HepG2 (cell line): Measurements from ENCODE around the gene PXK. TPM values are rescaled to one million over a fixed set of nuclear protein-coding genes. Genes with fewer than 3 reads are reported as not detected.

ENCODE experiments used
- BRCA1 ChIP-seq: sonication (generic); formaldehyde crosslinking; IDR thresholded peaks from 2 replicates; pipeline ENCODE4 v1.4.0; 2020; ENCODE audit warnings: missing genetic modification reagents
- CEBPB ChIP-seq: IDR thresholded peaks from 2 replicates; pipeline ENCODE4 v1.6.1; 2011; ENCODE audit warnings: low read depth, low read length, improper control_type of control experiment, borderline replicate concordance
- DZIP1 ChIP-seq: sonication (generic); formaldehyde crosslinking; IDR thresholded peaks from 2 replicates; pipeline ENCODE4 v1.5.0; 2020; ENCODE audit warnings: mild to moderate bottlenecking, missing genetic modification reagents
- HOXA3 ChIP-seq: sonication (generic); formaldehyde crosslinking; IDR thresholded peaks from 2 replicates; pipeline ENCODE4 v1.5.0; 2020; ENCODE audit warnings: missing genetic modification reagents
- KDM5A ChIP-seq: fragments of 200-600 bp; sonication (generic); IDR thresholded peaks from 2 replicates; pipeline ENCODE4 v1.7.0; 2018; ENCODE audit warnings: antibody characterized with exemption, mild to moderate bottlenecking, low read length, borderline replicate concordance
- MTF1 ChIP-seq: sonication (generic); formaldehyde crosslinking; IDR thresholded peaks from 2 replicates; pipeline ENCODE4 v1.5.0; 2020; ENCODE audit warnings: missing genetic modification reagents
- RAD51 ChIP-seq: fragments of 450-650 bp; IDR thresholded peaks from 2 replicates; pipeline ENCODE4 v1.6.1; 2016; ENCODE audit warnings: borderline replicate concordance
- SALL2 ChIP-seq: sonication (generic); formaldehyde crosslinking; IDR thresholded peaks from 2 replicates; pipeline ENCODE4 v1.8.1; 2023; ENCODE audit warnings: mild to moderate bottlenecking, missing genetic modification reagents, inconsistent platforms
- SAP130 ChIP-seq: IDR thresholded peaks from 2 replicates; pipeline ENCODE4 v1.6.1; 2016; ENCODE audit warnings: low read depth
- SCMH1 ChIP-seq: sonication (generic); formaldehyde crosslinking; IDR thresholded peaks from 2 replicates; pipeline ENCODE4 v1.9.0; 2021; ENCODE audit warnings: missing genetic modification reagents, mild to moderate bottlenecking, borderline replicate concordance
- SP140L ChIP-seq: sonication (generic); formaldehyde crosslinking; IDR thresholded peaks from 2 replicates; pipeline ENCODE4 v1.4.0; 2020; ENCODE audit warnings: missing genetic modification reagents, borderline replicate concordance
- SPEN ChIP-seq: sonication (generic); formaldehyde crosslinking; IDR thresholded peaks from 2 replicates; pipeline ENCODE4 v1.5.1; 2020; ENCODE audit warnings: low read depth, mild to moderate bottlenecking, missing genetic modification reagents
- SRSF4 ChIP-seq: fragments of 200-400 bp; formaldehyde crosslinking; IDR thresholded peaks from one replicate; pipeline ENCODE4 v1.6.1; 2018; ENCODE audit warnings: mild to moderate bottlenecking, low read depth, low read length, moderate library complexity; ENCODE audit not compliant: poor library complexity, severe bottlenecking
- TAF1 ChIP-seq: sonication (generic); formaldehyde crosslinking; IDR thresholded peaks from 2 replicates; pipeline ENCODE4 v1.4.0; 2020; ENCODE audit warnings: missing genetic modification reagents
- ZEB1 ChIP-seq: IDR thresholded peaks from 2 replicates; pipeline ENCODE4 v1.6.1; 2012; ENCODE audit warnings: mild to moderate bottlenecking, low read depth, inconsistent platforms; ENCODE audit not compliant: insufficient replicate concordance
- ZNF547 ChIP-seq: sonication (generic); formaldehyde crosslinking; IDR thresholded peaks from 2 replicates; pipeline ENCODE4 v1.5.1; 2020; ENCODE audit warnings: mild to moderate bottlenecking, missing genetic modification reagents
- ZNF556 ChIP-seq: sonication (generic); formaldehyde crosslinking; IDR thresholded peaks from 2 replicates; pipeline ENCODE4 v1.4.0; 2020; ENCODE audit warnings: mild to moderate bottlenecking, missing genetic modification reagents, borderline replicate concordance
- ZNF7 ChIP-seq: IDR thresholded peaks from 2 replicates; pipeline ENCODE4 v1.6.1; 2016; ENCODE audit warnings: missing biosample characterization, missing genetic modification reagents
- ZNF781 ChIP-seq: sonication (generic); formaldehyde crosslinking; IDR thresholded peaks from 2 replicates; pipeline ENCODE4 v1.5.1; 2020; ENCODE audit warnings: borderline replicate concordance, mild to moderate bottlenecking, missing genetic modification reagents; ENCODE audit errors: not compliant biosample characterization
- polyA plus RNA-seq, 8 experiments: library from polyadenylated mRNA; depleted of rRNA in 3 of 8; stranded (reverse) in 7 of 8; unstranded in 1 of 8; fragments of >200 nt; fragmentation: Illumina TruSeq in 4 of 8; extraction: Trizol in 4 of 8; gene quantifications; 2 replicates each; pipeline versions ENCODE4 v1.2.1 to v1.2.3, GENCODE V29; 2011 to 2016; ENCODE audit warnings: low read depth in 4 of 8, missing spikeins in 1 of 8, mixed read lengths in 1 of 8; ENCODE audit not compliant: insufficient read depth in 1 of 8
- total RNA-seq, 5 experiments: library from RNA; depleted of rRNA; stranded (reverse); fragments of >200 nt; fragmentation: Illumina TruSeq; extraction: Trizol; gene quantifications; 2 replicates each; pipeline ENCODE4 v1.2.3, GENCODE V29; 2016; ENCODE audit warnings: low read depth in 1 of 5
- TF ChIP-seq, protein P1 (sequence below): sonication (generic); formaldehyde crosslinking; IDR thresholded peaks from 2 replicates; pipeline ENCODE4 v1.5.0; 2020; ENCODE audit warnings: missing genetic modification reagents
- TF ChIP-seq, protein P2 (sequence below): IDR thresholded peaks from 2 replicates; pipeline ENCODE4 v1.6.1; 2016; ENCODE audit warnings: low read depth

The PXK gene
- total and polyA plus RNA-seq, 2 of the 13 experiments (the other 11 are each of a cell fraction or from before 2014, with no cell fraction given), result 6.4 to 18.6 TPM

DNA sequence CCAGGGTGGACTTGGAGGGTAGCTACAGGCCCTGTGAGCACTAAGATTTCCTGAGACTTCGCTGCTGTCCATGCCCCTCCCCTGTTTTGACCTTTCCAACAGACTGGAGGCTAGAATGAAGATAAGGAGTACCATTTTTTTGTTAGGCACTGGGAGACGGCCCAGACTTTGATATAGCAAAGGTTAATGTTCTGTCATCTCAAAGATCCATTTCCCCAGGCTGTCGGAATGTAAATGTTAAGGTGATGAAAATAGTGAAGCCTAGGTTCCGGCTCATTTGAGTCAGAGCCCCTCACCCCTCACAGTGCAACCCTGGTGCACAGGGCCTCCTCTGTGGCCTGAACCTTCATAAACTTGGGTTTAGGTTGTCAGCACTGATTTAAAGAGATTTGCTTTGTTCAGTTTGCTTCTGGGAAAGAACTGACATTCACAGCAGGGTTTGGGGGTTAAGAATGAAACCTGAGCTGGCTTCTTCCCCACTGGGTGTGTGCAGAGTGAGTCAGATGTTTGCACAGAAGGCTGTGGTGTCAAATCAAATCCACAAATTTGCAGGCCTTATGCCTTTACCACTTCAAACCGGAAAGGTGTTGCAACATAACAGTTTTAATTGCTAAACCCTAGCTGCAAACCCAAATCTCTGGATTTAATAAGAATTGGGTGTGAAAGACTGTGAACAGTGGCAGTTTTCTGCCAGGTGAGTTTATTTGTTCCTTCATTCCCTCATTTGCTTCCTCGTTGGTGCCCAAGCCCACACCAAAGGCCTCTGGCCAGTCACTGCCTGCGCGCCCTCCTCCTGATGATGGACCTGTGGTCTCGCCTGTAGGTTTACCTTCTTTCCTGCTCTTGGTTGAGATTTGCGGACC is 138.6 kb downstream of the PXK start (continued):
- TF ChIP-seq ZEB1, result peak; percentile 52
- no peak for TF ChIP-seq SRSF4
- TF ChIP-seq, protein P1, sequence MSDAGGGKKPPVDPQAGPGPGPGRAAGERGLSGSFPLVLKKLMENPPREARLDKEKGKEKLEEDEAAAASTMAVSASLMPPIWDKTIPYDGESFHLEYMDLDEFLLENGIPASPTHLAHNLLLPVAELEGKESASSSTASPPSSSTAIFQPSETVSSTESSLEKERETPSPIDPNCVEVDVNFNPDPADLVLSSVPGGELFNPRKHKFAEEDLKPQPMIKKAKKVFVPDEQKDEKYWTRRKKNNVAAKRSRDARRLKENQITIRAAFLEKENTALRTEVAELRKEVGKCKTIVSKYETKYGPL (CRISPR knock-in tag), result no peak
- no peak for TF ChIP-seq ZNF547 (CRISPR knock-in tag)
- peak; percentile 59 for TF ChIP-seq ZNF781
- peak; percentile 23; the same call in 1 of the 2 replicates for TF ChIP-seq TAF1 (CRISPR knock-in tag)
- 0 out of 2 replicates have a peak, but pooled peaks have one; percentile 36 for TF ChIP-seq SALL2 (CRISPR knock-in tag)
- no peak for TF ChIP-seq KDM5A
- no peak for TF ChIP-seq ZNF7 (CRISPR knock-in tag)
- TF ChIP-seq MTF1 (CRISPR knock-in tag), result no peak
- TF ChIP-seq ZNF556 (CRISPR knock-in tag), result peak; percentile 73; the same call in 1 of the 2 replicates
- TF ChIP-seq SCMH1 (CRISPR knock-in tag), result no peak
- peak; percentile 72 for TF ChIP-seq HOXA3
- TF ChIP-seq RAD51, result no peak
- TF ChIP-seq BRCA1, result peak; percentile 83; the same call in 1 of the 2 replicates
- TF ChIP-seq, protein P2, sequence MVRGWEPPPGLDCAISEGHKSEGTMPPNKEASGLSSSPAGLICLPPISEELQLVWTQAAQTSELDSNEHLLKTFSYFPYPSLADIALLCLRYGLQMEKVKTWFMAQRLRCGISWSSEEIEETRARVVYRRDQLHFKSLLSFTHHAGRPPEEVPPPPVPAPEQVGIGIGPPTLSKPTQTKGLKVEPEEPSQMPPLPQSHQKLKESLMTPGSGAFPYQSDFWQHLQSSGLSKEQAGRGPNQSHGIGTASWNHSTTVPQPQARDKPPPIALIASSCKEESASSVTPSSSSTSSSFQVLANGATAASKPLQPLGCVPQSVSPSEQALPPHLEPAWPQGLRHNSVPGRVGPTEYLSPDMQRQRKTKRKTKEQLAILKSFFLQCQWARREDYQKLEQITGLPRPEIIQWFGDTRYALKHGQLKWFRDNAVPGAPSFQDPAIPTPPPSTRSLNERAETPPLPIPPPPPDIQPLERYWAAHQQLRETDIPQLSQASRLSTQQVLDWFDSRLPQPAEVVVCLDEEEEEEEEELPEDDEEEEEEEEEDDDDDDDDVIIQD, result 0 out of 2 replicates have a peak, but pooled peaks have one; percentile 29
- TF ChIP-seq SP140L (CRISPR knock-in tag), result no peak
- peak; percentile 55; the same call in 1 of the 2 replicates for TF ChIP-seq SPEN (CRISPR knock-in tag)
- peak; percentile 98 for TF ChIP-seq CEBPB
- no peak for TF ChIP-seq DZIP1
- TF ChIP-seq SAP130 (CRISPR knock-in tag), result peak; percentile 85
